ENCODE measurements around the gene TM9SF2. TPM values are rescaled to one million over a fixed set of nuclear protein-coding genes. Genes with fewer than 3 reads are reported as not detected.

TM9SF2 gene
- total RNA-seq, 1 experiment from 2014 or later = 229 TPM

DNA sequence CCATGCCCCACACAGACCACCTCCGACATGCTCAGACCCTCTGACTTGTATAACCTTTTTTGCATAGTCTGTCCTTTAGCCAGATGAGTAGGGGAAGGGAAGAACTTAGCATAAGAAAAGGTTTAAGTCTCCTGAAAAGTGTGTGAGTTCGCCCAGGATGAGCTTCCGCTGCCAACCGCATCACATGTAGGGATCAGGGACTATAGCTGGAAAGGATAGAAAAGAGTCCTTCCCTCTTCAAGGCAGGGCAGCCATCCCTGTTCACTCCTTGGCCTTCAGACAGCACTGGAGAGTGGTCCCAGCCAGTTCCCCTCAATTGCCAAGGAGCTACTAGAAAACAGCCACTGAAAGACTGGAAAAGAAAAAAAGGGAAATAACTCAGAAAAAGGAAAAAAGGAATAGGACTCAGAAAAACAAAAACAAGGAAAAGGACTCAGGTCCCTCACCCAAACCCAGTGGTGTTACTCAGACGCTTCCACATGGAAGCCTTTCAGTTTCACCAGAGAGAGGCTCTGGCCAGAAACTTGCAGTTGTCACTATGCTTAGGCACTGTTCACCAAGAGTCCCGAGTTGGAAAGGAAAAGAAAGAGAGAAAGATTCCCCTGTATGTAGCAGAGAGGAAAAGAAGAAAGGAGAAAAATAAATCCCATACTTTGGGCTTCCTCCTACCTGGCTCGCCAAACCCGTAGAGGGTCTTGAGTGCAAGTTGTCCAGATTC is 5.6 kb upstream of the TM9SF2 start:
- peak; percentile 27 for DNase-seq (ENCODE audit: low spot score)

DNA sequence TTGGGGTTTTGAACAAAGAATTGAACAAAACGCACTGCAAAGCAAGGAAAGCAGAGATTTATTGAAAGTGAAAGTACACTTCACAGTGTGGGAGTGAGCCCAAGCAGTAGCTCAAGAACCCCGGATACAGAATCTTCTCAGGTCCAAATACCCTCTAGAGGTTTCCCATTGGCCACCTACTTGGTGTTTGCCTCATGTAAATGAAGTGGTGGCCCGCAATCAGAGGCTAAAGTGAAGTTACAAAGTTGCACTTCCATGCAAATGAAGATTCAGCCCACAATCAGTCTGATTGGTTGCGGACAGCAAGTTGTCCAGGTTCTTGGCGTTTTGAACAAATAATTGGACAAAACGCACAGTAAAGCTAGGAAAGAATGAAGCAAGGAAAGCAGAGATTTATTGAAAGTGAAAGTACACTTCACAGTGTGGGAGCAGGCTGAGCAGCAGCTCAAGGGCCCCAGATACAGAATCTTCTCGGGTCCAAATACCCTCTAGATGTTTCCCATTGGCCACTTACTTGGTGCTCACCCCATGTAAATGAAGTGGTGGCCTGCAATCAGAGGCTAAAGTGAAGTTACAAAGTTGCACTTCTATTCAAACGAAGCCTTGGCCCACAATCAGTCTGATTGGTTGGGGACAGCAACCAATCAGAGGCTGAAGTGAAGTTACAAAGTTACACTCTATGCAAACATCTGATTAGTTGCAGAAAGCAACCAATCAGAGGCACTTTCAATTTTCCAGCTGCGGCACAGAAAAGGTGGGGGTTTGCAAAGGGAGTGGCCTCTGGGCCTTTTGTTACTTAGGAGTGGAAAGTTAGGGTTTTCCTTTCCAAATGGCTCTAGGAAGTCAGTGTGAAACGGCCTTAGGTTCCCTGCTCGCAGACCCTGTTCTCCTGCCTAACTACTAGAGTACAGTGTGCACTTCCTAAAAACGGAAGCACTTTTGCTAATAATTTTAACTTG is 4.8 kb upstream of the TM9SF2 start:
- DNase-seq (ENCODE audit: low spot score) = peak; percentile 98

DNA sequence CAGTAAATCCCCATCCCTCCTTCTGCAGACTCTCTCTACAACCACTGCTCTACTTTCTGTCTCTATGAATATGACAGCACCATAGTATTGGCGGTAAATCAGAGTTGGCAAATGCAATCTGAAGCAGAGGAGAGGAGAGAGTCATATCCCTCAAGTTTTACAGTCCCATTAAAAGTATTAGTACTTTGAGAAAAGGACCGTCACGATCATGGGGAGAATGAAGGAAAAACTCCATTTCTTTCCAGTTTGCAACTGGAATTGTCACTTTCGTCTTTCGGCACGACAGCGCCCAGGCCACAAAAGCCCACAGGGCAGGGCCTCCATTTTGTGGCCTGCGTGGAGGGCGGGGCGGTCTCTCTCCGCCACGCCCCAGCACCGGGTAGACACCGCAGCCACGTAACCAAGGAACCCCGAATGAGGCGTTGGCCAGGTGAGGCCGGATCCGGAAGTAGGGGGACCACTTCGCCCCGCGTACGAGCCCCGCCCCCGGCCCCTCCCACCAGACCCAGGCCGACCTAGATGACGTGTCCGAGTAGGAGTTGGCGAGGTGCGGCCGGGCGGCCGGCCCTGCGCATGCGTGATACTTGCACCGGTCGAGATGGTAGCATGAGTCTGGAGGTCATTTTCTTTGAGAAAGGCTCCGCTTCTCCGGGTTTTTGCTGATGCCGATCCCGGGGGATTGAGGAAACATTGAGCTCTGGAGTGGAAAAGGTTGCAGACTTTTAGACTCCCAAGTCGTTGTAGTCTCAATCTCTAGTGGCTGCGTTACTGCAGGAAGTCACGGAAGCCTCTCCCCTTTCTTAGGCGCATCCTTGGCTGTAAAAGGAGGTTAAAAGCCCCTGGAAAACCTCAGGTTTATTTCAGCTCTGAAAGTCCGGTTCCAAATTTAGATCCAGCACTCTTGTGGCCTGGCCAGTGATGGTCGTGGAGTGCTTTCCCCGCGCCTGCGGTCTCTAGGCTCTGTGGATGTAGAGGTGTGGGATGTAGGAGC is 2.8 kb upstream of the TM9SF2 start:
- DNase-seq (ENCODE audit: low spot score) = peak; percentile 98

DNA sequence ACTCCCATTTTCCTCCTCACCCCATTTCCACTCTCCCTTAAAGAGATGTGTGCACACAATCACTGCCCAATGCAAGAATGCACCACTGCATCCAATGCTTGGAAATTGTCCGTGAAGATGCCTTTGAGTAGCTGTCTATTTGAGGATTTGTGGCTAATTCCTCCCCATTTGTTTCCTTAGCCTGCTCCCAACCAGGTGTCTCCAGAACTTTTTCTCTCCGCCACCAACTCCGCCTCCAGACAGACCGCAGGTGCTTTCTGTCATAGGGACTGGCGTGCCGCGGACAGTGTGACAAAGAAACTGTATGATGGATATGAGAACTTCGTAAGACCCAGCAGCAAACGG is 461 bp upstream of the TM9SF2 start:
- no peak for DNase-seq (ENCODE audit: low spot score)

DNA sequence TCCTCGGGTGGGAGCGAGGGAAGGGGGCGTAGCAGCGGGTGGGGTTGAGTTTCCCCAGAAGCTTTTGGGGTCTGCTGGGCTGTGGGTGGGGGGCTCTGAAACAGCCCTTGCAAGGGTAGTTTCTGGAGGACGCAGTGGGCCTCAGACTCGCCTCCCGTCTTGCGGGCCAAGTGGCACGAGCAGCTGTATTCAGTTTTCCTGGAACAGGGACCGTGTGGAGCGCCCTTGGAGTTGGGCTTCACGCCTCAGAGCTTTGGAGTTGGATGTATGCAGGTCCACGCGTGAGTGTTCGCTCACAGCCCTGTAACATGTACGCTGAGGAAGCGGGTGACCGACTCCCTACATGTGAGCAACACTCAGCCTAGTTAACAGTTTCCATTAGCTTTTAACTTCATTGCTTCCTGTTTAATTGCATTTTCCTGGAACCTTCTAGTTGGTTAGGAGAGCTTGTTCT is 603 bp downstream of the TM9SF2 start:
- peak; percentile 11 for DNase-seq (ENCODE audit: low spot score)

DNA sequence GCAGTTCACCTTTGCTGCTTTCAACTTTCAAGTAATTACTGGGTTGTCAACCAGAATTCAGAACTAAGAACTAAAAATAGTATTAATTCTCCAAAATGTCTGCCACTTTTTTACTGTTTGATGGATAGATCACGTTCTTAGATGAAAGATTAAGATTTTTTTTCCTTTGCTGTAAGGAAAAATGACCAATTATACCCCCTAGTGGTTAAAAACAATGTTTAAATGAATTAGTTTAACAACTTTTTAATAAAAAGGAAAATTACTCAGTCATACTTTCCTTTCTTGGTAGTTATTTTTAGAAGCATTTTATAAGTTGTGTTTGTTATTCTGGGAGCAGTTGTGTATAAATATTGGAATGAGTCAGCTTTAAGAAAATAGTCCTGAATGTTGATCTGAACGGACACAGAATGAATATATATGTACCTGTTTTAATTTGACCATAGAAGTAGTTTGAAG is 4.6 kb downstream of the TM9SF2 start:
- DNase-seq (ENCODE audit: low spot score) = peak; percentile 25

DNA sequence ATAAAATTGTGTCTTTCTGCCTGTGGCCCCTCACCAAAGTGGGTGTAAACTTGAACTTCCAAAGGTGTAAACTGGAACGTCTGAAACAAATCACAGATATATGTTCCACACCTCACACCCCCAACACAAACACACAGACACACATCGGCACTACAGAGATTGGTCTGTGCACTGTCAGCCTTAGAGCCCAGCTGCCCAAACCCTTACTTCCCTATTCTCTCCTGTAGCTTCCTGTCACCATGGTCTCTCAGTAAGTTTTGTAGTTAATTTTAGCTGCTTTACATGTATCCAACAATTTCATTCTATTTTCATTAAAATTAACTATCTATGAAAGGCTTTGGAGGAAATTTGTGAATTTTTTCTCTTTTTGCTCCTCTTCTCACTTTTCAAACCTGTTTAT is 5.4 kb downstream of the TM9SF2 start:
- no peak for DNase-seq (ENCODE audit: low spot score)

DNA sequence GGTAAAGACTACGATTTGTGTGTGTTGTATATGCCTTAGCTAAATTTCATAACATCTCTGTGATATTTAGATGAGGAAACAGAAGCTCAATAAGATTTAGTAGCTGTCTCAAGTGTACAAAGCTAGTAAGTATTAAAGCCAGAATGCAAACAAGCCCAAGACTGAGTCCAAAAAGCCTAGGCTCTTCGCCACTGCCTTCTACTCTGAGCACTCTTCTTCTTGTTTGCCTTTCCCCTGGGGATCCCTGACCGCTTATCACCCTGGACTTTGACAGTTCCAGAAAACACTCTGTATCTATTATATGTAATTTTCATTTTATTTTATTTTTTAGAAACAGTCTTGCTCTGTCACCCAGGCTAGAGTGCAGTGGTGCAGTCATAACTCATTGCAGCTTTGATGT is 5.8 kb downstream of the TM9SF2 start:
- no peak for DNase-seq (ENCODE audit: low spot score)

DNA sequence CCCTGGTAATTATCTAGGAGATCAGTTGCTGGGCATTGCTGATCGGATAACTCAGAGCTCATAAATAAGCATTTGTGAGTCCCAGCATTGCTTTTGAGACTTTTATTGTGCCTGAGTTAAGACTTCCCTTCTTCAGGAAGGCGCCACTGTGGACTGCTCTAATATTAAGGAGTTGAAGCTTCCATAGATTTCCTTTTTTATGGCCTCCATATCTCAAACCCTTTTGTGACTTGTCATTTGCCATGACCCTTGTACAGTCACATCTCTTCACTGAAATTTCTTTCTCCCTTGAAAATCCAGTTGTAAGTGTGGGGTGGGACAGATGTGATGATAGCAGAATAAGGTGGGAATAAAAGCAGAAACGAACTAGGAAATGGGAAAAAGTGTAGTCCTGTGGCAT is 6.3 kb downstream of the TM9SF2 start:
- DNase-seq (ENCODE audit: low spot score) = no peak

DNA sequence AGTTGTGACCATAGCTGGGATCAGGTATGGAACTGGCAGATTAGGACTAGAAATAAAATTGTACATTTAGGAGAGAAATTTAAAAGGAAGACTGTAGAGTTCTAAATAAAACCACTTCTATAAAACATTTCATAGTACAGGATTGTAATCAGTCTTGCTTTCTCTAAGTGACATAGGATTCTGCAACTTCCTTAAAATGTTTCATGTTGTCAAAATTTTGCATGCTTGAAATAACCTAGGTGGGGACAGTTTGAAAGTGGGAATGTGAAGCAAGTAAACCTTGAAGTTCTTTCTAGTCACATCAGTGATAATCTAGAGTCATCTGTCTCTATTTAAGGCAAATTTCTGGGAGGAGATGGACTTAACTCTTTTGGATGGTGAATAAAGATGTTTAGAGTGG is 6.7 kb downstream of the TM9SF2 start:
- DNase-seq (ENCODE audit: low spot score) = no peak

DNA sequence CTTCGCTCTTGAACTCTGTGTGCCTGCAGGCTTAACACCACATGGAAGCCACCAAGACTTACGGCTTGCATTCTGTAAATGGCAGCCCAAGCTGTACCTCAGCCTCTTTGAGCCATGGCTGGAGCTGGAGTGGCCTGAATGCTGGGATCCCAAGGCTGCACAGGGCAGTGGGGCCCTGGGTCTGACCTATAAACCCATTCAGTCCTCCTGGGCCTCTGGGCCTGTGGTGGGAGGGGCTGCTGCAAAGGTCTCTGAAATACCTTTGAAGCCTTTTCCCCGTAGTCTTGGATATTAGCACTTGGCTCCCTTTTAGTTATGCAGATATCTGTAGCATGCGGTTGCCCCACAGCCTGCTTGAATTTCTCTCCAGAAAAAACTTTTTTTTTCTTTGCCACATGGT is 8.2 kb downstream of the TM9SF2 start:
- no peak for DNase-seq (ENCODE audit: low spot score)

DNA sequence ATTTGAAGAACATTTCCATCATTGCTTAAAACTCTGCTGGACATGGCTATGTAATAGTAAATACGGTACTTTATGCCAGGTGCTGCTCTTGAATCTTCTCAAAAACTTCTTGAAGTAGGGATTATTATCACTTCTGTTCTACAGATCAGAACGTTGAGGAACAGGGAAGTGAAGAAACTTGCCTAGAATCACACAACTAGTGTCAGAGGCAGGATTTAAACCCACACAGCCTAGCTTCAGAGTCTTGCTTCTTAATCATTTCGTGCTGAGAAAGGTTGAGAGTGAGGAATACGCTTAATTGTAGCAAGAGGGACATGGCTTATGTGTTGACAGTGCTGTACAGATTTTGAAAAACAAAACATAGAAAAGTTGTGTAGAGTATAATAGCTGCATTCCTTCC is 13.5 kb downstream of the TM9SF2 start:
- no peak for DNase-seq (ENCODE audit: low spot score)

DNA sequence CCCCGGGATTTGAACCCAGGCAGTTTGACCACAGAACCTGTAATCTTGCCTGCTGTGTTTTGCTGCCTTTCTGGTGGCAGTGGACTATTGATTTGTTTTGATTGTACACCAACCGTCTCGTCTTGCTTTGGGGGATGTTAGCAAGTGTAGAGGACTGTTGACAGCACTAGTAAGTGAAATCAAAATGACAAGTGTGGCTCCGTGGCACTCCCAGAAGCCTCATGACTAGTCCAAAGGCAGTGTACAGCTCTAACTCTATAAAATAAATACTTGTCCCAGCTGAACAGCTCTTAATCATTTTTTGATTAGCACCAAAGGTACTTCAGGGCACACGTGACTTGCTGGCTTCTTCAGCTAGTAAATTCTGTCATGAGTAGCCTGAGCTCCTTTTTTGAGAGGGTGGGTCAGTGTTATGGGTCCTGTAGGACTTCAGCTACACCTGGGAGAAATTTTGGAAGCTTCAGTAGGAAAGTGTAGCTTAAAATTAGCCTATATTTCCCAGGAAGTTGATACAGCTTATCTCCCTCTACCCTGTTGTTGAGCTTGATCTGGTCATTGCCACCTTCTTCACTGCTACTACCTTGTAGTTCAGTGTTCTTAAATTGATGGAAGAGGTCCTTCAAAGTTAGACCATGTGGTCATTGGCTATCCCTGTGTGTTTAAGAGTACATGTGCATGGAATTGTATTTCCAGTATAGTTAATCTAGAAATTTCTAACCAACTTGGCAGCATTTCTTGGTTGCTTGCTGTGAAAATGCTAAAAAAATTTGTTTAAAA is 15.1 kb downstream of the TM9SF2 start:
- DNase-seq (ENCODE audit: low spot score) = no peak

DNA sequence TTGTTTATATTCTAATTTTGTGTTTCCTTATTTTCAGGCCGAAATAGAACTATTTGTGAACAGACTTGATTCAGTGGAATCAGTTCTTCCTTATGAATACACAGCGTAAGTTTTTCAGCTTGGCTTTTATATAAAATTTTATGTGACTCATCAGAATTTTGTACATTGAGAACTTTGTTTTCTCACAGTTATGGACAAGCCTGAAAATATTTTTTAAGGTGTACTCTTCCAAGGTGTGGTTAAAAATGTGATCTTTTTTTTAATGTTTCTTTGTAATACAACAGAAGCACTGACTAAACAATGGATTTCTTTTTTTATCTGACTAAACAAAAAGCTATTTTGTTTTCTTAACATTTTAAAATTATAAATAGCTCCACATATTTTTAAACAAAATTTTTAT is 16.3 kb downstream of the TM9SF2 start:
- DNase-seq (ENCODE audit: low spot score) = no peak

DNA sequence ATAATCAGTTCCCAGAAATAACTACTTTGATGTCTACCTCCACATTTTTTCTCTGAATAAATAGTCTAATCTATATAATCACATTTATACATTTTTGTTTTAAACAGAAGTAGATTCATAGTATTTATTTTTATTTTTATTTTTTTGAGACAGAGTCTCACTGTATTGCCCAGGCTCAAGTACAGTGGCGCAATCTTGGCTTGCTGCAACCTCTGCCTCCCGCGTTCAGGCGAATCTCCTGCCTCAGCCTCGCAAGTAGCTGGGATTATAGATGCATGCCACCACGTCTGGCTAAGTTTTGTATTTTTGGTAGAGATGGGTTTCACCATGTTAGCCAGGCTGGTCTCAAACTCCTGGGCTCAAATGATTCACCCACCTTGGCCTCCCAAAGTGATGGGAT is 16.7 kb downstream of the TM9SF2 start:
- DNase-seq (ENCODE audit: low spot score) = no peak

DNA sequence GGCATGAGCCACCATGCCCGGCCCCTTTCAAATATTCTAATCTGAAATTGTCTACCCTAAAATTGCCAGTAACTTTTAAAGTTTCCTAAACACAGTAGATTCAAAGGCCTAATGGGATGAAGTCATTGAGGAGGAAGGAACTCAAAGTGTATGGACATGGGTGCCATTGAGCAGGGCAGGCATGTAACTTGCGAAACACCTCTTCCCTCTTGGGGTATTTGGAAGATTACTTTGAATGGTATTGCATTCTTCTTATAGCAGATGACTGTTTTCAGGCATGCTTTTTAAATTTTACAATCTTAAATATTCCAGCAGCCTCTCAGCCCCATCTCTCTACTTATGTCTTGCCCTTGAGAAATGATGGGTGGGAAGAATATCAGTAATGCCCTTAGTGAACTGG is 21.0 kb downstream of the TM9SF2 start:
- DNase-seq (ENCODE audit: low spot score) = no peak

DNA sequence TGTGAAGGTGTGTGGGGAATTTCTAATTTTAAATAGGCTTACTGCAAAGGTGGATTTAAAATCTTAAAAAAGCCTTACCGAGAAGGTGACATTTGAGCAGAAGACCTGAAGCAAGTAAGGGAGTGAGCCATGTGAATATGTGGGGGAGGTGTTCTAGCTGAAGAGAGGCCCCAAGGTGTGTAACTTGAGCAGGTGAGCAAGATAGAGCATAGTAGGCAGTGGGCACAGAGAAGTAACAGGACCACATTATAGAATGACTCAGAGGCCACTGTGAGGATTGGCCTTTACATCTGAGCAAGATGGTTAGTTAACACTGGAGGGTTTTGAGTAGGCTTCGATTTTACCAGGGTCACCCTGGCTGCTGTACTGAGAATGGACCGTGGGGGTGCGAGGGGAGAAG is 22.6 kb downstream of the TM9SF2 start:
- DNase-seq (ENCODE audit: low spot score) = no peak

DNA sequence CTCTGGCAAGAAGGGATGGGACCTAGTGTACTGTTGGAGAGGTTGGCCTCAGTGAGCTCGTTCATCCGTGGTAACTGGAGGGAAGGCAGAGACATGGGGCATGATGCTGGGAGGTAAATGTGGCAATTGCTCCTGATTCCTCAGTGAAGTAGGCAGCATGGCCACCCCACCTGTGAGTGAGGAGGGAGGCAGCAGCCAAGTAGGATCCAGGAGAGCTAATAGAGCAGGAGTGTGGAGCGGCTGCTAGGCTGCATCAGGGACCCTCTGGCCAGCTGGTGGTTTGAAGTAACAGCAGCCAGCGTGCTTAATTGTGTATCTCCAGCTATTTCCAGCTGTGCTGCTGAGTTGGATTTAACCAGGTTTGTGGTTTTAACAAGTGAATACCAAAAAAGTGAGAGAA is 24.7 kb downstream of the TM9SF2 start:
- no peak for DNase-seq (ENCODE audit: low spot score)

DNA sequence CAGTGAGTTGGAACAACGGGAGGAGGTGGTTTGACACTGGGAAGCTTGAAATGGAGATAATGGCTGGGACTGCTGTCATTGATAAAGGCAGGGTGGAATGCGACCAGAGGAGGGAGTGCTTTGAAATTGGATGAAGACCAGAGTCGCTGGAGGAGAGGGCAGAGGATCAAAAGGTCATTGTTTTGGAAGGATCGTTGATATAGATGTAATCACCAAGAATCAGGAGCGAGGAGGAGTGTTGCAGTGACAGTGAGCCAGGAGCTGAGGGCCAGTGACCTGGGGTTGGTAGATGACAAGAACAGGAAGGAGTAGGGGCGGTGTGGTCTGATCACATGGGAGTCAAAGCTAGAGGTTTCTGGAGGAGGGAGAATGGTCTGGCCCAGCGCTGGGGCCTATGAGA is 25.3 kb downstream of the TM9SF2 start:
- DNase-seq (ENCODE audit: low spot score) = no peak

DNA sequence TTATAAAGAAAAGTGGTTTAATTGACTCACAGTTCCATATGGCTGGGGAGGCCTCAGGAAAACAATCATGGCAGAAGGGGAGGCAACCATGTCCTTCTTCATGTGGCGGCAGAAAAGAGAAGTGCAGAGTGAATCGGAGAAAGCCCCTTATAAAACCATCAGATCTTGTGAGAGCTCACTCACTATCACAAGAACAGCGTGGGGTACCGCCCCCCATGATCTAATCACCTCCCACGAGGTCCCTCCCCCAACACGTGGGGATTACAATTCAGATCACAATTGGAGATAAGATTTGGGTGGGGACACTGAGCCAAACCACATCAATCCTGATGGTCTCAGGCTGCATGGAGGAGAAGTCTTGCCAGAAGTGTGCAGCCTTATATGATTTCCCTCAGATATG is 26.0 kb downstream of the TM9SF2 start:
- DNase-seq (ENCODE audit: low spot score) = no peak

DNA sequence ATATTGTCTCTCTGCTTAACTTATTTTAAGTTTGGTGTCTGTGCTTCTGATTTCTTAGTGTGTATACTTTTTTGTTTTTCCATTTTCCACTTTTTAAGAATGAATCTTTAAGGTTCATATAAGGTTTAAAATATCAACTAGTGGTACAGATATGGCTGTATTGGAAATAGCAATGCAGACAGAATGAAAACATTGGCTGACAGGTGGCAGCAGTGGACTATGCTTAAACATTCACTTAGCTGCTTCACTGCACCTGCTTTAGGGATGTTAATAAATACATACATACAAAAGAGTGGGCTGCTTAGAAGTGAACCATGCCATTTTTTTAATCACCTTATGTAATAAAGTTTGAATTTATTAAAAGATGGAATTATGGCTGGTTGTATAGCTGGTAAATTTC is 27.3 kb downstream of the TM9SF2 start:
- peak; percentile 13 for DNase-seq (ENCODE audit: low spot score)

Measured in A172 (cell line).